HG03378 (cell line): Measurements from ENCODE around the gene ALDH3B1.
"Not testable (repeated sequence)": the region's sequence is repeated elsewhere in the genome, so short reads cannot be mapped to it uniquely, and the experiment has no call there.

ENCODE experiments used
- ATAC-seq: cut with Tn5 transposase; IDR thresholded peaks from one replicate; pipeline ENCODE4 v1.9.1; 2021; ENCODE audit warnings: mild to moderate bottlenecking, moderate library complexity; ENCODE audit not compliant: unreplicated experiment

The ALDH3B1 gene, protein sequence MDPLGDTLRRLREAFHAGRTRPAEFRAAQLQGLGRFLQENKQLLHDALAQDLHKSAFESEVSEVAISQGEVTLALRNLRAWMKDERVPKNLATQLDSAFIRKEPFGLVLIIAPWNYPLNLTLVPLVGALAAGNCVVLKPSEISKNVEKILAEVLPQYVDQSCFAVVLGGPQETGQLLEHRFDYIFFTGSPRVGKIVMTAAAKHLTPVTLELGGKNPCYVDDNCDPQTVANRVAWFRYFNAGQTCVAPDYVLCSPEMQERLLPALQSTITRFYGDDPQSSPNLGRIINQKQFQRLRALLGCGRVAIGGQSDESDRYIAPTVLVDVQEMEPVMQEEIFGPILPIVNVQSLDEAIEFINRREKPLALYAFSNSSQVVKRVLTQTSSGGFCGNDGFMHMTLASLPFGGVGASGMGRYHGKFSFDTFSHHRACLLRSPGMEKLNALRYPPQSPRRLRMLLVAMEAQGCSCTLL

DNA sequence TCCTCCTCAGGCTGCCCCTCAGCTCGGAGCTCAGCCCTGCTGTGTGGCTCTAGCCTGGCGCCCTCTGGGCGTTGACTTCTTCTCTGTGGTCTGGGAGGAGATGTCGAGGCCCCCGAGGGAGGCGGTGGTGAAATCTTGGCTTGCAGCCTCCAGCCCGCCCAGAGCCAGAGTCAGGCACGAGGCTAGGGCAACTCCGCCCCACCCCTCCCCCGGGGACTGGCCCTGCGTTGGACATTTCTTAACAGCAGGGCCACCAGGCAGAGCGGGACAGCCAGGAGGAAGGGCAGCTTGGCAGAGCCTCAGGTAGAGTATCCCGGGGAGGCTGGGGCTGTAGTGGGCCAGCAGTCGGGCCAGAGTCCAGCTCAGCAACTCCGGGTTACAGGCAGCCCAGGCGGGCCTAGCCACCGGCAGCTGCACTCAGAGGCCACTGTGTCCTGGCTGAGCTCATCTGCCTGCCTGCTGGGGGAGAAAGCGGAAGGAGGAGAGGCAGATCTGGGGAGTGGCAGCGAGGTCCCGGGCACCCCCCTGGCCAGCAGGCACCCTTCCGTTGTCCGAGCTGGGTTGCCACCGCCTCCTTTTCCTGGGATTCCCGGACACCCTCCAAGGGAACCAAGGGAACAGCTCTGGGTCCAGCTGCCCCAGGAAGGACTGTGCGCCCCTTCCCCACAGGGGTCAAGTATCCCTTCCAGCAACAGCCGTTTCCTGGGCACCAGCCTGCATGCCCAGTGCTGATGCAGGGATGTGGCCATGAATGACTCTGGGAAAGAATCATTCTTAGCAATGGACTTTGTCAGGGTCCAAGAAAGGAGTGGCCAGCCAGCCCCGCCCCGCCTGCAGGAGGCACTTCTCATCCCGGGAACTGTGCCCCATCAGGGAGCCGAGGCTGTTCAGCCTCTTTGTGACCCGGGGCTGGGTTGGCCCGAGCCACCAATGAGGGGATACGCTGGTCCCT is at the start of gene ALDH3B1:
TSS of gene ALDH3B1 (plus strand) at position 238 of the 952 bp plus-strand sequence. CDS start 4,971 bp downstream, outside the sequence.
- no peak for ATAC-seq

DNA sequence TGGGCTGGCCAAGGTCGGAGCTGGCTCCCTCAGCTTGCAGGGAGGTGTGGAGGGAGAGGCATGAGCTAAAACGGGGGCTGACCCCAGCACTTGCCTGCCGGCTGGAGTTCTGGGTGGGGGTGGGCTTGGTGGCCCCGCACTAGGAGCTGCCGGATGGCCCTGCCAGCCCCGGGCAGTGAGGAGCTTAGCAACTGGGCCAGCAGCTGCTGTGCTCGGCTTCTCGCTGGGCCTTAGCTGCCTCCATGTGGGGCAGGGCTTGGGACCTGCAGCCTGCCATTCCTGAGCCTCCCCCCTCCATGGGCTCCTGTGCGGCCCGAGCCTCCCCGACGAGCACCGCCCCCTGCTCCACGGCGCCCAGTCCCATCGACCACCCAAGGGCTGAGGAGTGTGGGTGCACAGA is 46.9 kb upstream of the ALDH3B1 start:
- ATAC-seq = not testable (repeated sequence)

DNA sequence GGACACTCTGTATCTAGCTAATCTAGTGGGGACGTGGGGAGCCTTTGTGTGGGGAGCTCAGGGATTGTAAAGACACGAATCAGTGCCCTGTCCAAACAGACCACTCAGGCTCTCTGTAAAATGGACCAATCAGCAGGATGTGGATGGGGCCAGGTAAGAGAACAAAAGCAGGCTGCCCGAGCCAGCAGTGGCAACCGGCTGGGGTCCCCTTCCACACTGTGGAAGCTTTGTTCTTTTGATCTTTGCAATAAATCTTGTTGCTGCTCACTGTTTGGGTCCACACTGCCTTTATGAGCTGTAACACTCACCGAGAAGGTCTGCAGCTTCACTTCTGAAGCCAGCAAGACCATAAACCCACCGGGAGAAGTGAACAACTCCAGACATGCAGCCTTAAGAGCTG is 46.2 kb upstream of the ALDH3B1 start:
- not testable (repeated sequence) for ATAC-seq

DNA sequence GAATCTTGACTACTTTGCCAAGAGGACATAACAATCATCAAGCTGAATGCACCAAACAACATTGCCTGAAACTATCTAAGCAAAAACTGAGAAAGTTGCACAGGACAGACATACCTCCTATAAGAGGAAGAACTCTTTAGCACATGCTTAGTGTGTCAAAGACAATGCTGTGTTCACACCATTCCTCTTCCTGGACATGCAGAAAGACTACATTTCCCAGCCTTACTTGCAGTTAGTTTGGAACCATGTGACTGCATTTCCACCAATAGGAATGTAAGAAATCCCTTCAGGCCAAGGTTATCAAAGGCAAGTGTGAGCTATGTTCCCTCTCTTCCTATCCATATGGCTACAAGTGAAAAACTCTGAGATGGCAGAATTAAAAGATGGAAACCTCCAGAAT is 45.4 kb upstream of the ALDH3B1 start:
- not testable (repeated sequence) for ATAC-seq

DNA sequence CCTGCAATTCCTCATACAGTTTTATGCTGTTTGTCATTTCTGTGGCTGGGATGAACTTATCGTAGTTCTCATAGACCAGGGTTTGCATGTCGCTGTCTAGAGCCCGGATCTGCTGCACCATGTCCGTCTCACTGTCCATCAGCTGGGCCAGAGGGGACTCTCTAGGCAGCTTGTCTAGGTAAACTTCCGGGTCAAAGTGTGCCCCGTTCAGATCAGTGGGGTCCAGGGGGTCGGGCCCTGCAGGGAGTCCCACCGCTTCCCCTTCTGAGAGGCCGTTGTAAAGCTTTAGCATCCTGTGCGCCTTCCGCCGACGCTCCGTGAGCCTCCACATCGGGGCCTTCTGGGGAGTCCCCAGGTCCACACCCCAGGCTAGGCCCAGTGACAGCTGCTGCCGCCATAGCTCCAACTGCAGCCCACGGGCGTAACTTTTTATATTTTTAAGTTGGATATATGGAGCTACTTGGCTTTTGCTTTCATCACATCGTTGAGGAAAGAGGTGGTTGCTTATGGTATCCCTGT is 44.2 kb upstream of the ALDH3B1 start:
- not testable (repeated sequence) for ATAC-seq

DNA sequence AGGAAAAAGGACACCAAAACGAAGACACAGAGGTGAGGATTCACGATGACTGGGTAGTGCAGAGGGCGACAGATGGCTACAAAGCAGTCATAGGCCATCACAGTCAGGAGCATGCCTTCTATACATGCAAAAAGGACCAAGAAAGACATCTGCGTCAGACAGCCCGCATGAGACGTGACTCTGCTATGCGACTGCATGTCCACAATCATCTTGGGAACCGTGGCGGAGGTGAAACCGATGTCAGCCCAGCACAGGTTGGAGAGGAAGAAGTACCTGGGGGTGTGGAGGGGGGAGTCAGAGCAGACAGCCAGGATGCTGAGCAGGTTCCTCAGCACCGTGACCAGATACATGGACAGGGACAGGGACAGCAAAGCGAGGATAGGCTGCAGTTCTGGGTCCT is 35.4 kb upstream of the ALDH3B1 start:
- not testable (repeated sequence) for ATAC-seq

DNA sequence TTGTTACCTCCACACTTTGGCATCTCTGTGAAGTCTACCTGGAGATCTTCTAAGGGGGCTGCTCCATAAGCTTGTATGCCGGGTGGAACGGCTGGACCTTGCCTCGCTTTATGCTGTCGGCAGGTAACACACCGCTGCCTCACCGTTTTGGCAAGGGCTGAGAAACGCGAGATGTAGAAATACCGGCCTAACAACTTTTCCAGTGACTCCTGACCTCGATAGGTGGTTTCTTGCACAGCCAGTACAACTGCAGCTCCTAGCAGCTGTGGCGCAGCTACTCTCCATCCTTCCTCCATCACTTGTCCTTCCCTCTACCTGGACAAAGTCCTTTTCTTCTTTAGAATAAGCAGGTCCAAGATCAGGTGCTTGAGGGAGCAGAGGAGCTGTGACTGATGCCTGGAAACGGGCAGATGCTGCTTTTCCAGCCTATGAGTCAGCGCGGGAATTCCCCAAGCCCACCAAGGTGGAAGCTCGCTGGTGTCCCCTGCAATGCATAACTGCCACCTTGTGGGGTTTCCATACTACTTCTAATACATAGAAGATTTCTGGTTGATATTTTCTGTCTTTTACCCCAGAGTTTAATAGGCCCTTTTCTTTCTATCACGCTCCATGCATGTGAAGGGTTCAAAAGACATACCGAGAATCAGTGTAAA is 31.2 kb upstream of the ALDH3B1 start:
- not testable (repeated sequence) for ATAC-seq

DNA sequence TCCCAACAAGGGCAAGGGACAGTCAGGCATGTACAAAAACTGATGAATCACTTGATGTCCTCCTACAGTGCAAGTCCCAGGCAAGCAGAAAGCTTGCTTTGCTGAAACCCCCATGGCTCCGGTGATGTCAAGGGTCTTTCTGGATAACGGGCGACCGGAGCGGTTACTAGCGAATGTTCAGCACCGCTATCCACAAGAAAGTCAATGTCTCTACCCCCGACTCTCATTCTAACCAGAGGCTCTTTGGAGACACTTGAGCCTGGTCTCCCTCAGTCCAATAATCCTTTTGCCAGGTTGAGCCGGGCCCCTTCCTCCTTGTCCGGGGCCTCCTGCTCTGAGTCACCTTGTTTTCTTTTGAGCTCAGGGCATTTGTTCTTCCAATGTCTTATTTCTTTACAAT is 28.9 kb upstream of the ALDH3B1 start:
- ATAC-seq = not testable (repeated sequence)

DNA sequence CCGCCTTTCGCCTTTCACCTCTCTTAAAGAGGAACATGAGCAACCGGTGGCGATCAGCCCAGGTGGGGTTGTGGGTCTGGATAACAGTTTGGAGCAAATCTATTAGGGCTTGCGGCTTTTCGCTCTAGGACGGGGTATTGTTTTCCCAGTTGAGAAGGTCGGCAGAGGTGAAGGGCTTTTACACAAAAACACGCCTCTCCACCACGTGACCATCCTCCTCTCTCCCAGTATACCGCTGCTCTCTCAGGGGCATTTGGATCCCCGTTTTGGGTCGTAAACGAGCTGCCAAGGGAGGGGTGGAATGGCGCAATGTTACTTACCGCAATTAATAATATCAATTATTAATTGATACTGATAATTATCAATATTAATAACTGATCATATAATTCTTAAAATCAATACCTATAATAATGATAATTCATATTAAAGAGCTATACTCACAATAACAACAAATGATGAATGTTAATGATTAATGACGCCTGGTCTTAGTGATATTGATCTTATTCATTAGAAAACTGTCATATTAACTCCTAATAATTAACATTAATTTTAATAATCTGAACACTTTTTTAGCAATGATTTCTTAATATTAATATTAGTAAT is 27.8 kb upstream of the ALDH3B1 start:
- not testable (repeated sequence) for ATAC-seq

DNA sequence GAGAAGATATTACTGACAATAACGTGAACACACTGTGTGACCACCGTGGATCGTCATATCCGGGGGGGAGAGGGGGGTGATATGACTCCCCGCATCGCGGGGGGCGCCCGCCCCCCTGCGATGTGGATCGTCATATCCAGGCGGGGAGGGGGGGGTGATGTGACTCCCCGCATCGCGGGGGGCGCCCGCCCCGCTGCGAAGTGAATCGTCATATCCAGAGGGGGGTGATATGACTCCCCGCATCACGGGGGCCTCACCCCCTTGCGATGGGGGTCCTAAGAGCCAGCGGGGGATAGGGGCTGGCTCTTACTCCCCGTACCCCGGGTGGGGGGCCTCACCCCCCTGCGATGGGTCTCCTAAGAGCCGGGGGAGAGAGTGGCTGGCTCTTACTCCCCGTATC is 26.2 kb upstream of the ALDH3B1 start:
- ATAC-seq = no peak

DNA sequence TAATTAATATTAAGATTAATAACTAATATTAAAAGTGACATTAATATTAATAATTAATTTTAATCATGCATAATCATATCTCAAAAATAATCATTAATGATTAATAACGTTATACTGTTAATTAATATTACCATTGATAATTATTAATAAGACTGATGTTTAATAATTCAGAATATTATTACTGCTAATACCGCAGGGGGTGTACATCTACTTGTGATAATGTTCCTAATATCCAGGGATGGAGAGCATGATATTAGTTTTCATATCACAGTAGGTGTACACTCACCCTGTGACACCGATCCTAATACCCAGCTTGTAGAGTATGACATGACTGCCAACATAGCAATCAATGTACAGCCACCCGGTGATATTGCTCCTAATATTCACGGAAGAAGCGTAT is 24.8 kb upstream of the ALDH3B1 start:
- not testable (repeated sequence) for ATAC-seq

DNA sequence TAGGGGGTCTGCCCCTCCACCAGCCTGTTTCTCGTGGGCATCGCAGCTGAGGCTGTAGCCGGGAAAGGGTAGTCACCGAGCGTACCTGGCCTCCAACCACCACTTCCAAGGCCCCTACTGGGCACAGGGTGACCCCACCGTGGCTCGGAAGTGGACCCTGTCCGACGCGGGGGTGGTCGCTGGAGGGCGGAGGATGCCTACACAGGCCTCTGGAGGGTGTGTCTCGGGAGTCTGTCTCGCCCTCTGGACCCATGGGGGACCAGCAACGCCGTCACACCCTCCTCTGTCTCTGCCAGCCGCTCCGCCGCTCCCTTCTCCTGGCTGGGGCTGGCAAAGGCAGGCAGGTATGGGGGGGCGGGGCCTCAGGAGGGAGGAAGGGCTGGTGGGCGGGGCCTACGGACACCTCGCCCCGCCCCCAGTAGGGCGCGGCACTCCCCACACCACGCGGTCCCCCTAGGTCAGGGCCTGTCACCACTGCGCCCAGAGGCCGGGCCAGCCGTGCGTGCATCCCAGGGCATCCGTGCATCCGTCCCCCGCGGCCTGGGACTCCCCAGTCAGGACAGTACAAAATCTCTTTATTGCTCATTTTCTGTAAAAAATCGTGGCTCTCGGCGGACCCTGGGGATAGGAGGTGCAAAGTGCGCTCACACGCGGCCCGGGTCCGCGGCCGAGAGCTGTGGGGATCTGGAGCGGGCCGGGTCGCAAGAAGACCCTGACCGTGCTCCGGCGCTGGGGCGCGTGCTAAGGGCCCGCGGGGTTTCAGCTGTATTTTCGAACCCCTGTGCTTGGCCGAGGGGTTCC is 19.4 kb upstream of the ALDH3B1 start:
- ATAC-seq = not testable (repeated sequence)

DNA sequence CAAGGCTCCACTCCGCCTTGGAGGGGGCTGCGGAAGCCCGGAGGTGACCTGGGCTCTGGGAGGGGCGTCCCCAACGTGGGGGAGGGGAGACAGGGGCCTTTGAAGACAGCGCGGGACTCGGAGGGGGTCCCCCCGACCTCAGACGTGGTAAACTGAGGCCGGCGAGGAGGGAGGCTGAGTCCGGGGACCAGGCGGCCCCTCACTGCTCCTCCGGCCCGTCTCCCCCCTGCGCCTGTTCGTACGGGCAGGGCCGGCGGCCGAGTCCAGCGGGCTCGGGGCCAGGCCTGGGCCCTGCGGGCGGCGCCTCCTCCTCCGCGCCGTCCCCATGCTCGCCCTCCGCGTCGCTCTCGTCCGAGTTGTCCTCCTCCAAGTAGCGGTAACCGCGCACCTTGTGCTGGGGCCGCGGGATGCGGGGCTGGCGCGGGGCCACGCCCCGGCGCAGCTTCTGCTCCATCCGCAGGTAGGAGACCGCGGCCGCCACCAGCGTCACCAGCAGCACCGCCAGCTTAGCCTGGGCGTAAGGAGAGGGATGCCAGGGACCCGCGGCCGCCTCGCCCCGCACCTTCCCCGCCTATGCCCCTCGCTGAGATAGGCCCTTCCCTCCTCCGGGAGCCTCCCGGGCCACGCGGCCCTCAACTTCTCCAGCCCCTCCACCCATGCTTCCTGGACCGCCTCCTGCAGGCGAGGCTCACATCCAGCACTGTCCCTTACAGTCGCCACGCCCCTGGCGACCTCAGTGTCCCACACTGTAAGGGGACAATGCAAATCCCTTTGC is 18.6 kb upstream of the ALDH3B1 start:
- ATAC-seq = not testable (repeated sequence)

DNA sequence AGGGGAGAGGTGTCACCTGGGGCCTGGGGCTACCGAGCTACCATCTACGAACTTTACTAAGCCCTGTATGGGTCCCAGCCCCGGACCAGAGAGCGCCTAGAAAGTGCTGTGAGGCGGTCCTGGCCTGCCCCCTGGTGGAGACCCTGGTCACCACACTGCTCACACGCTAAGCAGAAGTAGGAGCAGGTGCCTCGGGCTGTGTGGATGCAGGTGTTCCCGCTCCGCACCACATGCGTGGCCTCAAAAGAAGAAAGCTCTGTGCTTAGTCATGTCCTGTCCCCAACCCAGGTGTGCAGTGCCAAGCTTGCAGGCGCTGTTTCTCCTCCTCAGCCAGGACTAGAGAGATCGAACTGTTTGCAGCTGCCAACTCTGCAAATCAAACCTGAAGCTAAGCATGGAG is 16.3 kb upstream of the ALDH3B1 start:
- ATAC-seq = not testable (repeated sequence)

DNA sequence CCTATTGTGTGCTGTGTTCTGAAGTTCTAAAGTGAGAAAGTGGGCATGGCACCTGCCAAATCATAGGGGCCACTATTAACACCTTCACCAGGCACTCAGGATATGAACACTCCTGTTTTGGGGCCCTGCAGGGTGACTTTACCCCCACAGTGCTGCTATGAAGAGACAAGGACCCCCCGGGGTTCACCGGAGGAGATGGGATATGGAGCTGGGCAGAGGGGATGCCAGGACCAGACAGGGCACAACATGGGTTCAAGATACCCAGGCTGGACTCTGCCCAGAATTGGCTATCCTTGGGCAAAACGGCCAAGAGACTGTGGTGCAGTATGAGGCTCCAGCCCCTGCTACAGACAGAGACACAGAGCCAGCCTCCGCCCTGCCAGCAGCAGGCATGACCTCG is 15.7 kb upstream of the ALDH3B1 start:
- not testable (repeated sequence) for ATAC-seq

DNA sequence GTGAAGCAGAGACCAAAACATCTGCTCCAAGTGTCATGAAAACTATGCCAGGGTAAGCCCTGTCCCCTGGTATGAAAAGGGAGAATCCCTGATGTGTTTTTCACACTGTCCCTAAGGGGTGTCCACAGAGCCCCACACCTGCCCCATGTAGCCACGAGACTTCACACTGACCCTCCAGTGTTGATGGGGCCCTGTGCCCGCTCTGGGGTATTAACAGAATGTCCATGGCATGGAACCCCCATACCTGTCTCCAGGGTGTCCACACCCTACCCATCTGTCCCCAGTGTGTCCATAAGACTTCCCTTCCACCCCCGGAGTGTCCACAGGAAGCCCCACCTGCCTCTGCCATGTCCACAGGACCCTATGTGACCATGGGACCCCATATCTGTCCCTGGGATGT is 15.0 kb upstream of the ALDH3B1 start:
- not testable (repeated sequence) for ATAC-seq

DNA sequence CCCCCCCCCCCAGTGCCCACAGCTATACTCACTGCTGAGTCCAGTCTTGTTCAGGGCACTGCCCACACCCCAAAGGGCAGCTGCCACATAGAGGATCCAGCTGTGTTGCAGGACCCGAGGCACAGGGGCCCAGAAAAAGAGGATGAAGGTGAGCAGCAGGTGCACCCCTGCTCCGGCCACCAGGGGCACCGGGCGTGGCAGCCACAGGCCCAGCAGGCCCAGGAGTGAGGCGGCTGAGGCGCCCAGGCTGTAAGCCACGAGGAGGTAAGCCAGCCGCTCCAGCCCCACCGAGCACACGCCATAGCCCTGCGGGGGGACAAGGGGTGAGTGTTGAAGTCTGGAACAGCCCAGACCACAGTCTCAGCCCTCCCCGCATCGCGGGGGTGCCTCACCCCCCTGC is 14.5 kb upstream of the ALDH3B1 start:
- not testable (repeated sequence) for ATAC-seq

DNA sequence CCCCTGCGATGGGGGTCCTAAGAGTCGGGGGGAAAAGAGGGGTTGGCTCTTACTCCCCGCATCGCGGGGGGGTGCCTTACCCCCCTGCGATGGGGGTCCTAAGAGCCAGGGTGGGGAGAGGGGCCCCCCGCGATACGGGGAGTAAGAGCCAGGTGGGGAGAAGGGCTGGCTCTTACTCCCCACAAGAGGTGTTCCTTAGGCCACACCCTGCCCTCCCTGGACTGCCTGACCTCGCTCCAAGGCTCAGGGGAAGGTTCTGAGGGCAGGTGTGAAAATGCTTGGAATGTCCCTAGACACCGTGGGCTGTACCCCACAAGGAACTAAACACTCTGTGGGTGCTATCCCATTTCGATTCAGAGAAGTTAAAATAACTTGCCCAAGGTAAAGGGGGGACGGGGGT is 14.1 kb upstream of the ALDH3B1 start:
- ATAC-seq = no peak
